Cardiac muscle cell (in vitro differentiated cells and primary cell): ENCODE measurements around the gene SLC9A8. TPM values are rescaled to one million over a fixed set of nuclear protein-coding genes. Genes with fewer than 3 reads are reported as not detected.

Experiments
- DNase-seq, 2 donors: peaks; one replicate each; pipeline versions ENCODE4 v3.0.0 to v3.0.0-alpha.2; 2010 to 2017; ENCODE audit warnings: low read depth in 1 of 2, low spot score in 1 of 2
- H3K27ac ChIP-seq: fragments of 200-600 bp; sonication (generic); 2 replicates; pipeline ENCODE4 v1.5.1; 2016
- H3K27me3 ChIP-seq: fragments of 200-600 bp; sonication (generic); 2 replicates; pipeline ENCODE4 v1.6.0; 2016; ENCODE audit warnings: control low read depth
- H3K36me3 ChIP-seq: fragments of 200-600 bp; sonication (generic); 2 replicates; pipeline ENCODE4 v1.5.1; 2016; ENCODE audit warnings: control low read depth
- H3K4me1 ChIP-seq: fragments of 200-600 bp; sonication (generic); 2 replicates; pipeline ENCODE4 v1.8.1; 2017; ENCODE audit warnings: low read depth, mild to moderate bottlenecking, mixed run types
- H3K4me3 ChIP-seq: fragments of 200-600 bp; sonication (generic); 2 replicates; pipeline ENCODE4 v1.5.1; 2016; ENCODE audit warnings: mild to moderate bottlenecking
- H3K9me3 ChIP-seq: fragments of 200-600 bp; sonication (generic); 2 replicates; pipeline ENCODE4 v1.5.1; 2017; ENCODE audit warnings: low read depth, mild to moderate bottlenecking, control low read depth
- polyA plus RNA-seq: library from polyadenylated mRNA; unstranded; fragments of >200 nt; fragmentation: Nextera tagmentation; extraction: Ambion mirVana; gene quantifications from 2 replicates; pipeline ENCODE4 v1.2.1, GENCODE V29; 2016
- total RNA-seq: library from RNA; depleted of rRNA; stranded (reverse); fragments of >200 nt; gene quantifications from 2 replicates; pipeline ENCODE4 v1.2.3, GENCODE V29; 2016
- TF ChIP-seq, protein P1 (sequence below): IDR thresholded peaks from 2 replicates; pipeline ENCODE4 v1.5.1; 2012; ENCODE audit warnings: low read depth, mild to moderate bottlenecking, low read length

SLC9A8 gene
- total and polyA plus RNA-seq, 2 experiments from 2014 or later = 4.4 to 9.4 TPM

DNA sequence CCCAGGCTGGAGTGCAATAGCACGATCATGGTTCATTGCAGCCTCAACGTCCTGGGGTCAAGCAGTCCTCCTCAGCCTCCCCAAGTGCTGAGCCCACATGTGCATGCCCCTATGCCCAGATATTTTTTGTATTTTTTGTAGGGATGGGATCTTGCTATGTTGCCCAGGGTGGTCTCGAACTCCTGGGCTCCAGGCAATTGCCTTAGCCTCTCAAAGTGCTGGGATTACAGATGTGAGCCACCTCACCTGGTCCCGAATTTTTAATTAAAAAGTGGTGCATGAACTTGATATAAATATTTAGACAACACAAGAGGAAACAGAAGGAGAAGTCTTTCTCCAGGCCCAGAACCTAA lies 116.5 kb downstream of the SLC9A8 start:
- DNase-seq = no peak
- Histone ChIP-seq H3K36me3 (no peaks in the 10 kb centered on the region), H3K27ac (no peak overlapping the region), H3K9me3 (no peaks in the 10 kb centered on the region), H3K4me3 (no peak overlapping the region), H3K27me3 (no peaks in the 10 kb centered on the region), H3K4me1 (no peaks in the 10 kb centered on the region)
- TF ChIP-seq, protein P1, sequence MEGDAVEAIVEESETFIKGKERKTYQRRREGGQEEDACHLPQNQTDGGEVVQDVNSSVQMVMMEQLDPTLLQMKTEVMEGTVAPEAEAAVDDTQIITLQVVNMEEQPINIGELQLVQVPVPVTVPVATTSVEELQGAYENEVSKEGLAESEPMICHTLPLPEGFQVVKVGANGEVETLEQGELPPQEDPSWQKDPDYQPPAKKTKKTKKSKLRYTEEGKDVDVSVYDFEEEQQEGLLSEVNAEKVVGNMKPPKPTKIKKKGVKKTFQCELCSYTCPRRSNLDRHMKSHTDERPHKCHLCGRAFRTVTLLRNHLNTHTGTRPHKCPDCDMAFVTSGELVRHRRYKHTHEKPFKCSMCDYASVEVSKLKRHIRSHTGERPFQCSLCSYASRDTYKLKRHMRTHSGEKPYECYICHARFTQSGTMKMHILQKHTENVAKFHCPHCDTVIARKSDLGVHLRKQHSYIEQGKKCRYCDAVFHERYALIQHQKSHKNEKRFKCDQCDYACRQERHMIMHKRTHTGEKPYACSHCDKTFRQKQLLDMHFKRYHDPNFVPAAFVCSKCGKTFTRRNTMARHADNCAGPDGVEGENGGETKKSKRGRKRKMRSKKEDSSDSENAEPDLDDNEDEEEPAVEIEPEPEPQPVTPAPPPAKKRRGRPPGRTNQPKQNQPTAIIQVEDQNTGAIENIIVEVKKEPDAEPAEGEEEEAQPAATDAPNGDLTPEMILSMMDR = no peak

DNA sequence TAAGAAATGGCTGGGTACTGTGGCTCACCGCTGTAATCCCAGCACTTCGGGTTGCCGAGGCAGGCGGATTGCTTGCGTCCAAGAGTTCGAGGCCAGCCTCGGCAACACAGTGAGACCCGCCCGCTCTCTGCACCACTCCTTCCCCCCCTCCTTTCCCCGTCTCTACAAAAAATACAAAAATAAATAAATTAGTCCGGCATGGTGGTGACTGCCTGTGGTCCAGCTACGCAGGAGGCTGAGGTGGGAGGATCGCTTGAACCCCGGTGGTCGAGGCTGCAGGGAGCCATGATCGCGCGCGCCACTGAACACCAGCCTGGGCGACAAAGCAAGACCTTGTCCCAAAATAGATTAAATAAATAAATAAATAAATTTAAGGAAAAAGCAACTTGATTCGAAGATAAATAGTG lies 123.1 kb downstream of the SLC9A8 start:
- no peak for DNase-seq
- H3K27me3 ChIP-seq = no peaks in the 10 kb centered on the region
- H3K27ac ChIP-seq = no peak overlapping the region
- peaks cover 18% of the 10 kb centered on the region for H3K4me1 ChIP-seq
- H3K9me3 ChIP-seq = no peaks in the 10 kb centered on the region
- TF ChIP-seq, protein P1 = no peak
- no peaks in the 10 kb centered on the region for H3K36me3 ChIP-seq
- peak overlapping the region; percentile 98 for H3K4me3 ChIP-seq

DNA sequence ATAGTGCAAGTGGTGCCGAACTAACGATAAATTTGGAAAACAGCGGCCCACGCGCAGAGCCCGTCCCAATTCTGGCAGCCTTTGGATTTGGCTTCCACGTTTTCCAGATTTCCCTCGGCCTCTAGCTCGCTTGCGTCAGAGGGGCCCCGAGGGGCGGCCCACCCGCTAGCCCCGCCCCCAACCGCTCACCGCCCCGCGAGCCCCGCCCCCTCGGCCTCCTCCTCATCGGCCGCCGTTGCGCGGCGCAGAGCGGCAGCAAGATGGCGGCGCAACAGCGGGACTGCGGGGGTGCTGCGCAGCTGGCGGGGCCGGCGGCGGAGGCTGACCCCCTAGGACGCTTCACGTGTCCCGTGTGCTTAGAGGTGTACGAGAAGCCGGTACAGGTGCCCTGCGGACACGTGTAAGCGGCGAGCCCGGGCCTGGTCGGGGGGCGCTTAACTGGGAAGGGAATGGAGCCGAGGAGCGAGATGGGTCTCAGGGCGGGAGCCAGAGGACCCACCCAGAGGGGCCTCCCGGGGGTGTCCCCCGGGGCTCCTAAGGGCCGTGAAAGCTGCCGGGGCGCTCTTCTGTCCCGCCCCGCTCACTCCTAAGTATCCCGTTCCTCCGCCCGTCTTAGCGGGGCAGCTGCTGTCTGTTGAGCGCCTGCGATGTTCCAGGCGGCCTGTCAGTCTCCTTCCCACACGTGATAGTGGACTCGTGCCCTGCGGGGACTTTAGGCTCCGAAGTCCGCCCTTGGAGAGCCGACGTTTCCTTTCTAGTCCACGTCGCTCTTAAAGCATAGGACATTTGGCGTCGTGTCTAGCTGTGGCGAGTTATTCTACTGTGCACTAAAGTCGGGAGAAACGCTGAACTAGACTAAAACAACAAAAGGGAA lies 123.8 kb downstream of the SLC9A8 start, which contains the start of gene RNF114:
TSS of gene RNF114 (plus strand) at position 245 of the 874 bp plus-strand sequence. CDS start at position 261, 16 bp downstream.
- H3K4me3 ChIP-seq = peak within 1 kb of the TSS; percentile 98
- peak within 1 kb of the TSS; percentile 76 for H3K27ac ChIP-seq
- peaks cover 2% of the 10 kb centered on the region for H3K36me3 ChIP-seq
- TF ChIP-seq, protein P1 = no peak
- DNase-seq = peak; percentile 94 to 95
- no peaks in the 10 kb centered on the region for H3K27me3 ChIP-seq
- no peaks in the 10 kb centered on the region for H3K9me3 ChIP-seq
- H3K4me1 ChIP-seq = peaks cover 18% of the 10 kb centered on the region

DNA sequence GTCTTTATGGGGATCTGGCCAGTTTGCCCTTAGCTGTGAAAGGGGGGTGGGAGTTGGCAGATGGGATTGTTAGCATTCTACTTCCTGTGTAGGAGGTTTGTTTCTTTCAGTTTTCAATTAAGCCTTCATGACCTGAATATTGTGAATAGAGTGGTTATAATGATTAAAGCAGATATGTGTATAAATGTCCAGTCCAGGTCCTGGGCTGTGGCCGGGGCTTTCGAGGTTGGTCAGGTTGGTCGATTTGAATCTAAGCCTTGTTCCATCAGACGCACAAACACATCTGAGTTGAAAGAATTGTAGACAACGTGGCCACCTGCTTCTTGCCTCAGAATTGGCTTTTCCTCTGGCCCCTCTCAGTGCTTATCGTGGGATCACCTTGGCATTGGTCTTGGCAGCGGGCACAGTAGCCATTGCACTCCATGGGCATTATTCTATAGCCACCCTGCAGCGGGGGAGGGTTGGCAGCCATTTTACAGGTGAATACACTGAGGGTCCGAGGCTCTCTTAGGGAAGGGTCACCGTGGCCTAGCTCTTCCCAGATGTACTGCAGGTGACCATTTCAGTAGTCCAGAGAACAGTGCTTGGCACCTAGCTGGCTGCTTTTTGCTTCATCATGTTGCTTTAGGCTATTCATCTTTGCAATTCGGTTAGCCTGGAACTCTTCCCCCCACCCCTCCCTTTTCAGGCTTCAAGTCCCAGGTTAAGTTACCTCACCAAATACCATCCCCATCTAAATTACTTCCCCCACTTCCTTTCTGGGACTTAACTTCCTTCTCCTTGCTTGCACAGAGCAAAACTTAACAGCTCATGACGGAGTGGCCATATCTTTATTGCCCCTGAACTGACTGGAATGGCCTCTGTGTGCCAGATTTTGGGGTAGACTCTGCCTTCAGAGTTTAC lies 124.7 kb downstream of the SLC9A8 start:
- DNase-seq = no peak
- Histone ChIP-seq H3K36me3 (peaks cover 4% of the 10 kb centered on the region), H3K27ac (peak overlapping the region; percentile 76), H3K27me3 (no peaks in the 10 kb centered on the region), H3K4me1 (peaks cover 18% of the 10 kb centered on the region), H3K4me3 (peak overlapping the region; percentile 98), H3K9me3 (no peaks in the 10 kb centered on the region)
- TF ChIP-seq, protein P1 = no peak

DNA sequence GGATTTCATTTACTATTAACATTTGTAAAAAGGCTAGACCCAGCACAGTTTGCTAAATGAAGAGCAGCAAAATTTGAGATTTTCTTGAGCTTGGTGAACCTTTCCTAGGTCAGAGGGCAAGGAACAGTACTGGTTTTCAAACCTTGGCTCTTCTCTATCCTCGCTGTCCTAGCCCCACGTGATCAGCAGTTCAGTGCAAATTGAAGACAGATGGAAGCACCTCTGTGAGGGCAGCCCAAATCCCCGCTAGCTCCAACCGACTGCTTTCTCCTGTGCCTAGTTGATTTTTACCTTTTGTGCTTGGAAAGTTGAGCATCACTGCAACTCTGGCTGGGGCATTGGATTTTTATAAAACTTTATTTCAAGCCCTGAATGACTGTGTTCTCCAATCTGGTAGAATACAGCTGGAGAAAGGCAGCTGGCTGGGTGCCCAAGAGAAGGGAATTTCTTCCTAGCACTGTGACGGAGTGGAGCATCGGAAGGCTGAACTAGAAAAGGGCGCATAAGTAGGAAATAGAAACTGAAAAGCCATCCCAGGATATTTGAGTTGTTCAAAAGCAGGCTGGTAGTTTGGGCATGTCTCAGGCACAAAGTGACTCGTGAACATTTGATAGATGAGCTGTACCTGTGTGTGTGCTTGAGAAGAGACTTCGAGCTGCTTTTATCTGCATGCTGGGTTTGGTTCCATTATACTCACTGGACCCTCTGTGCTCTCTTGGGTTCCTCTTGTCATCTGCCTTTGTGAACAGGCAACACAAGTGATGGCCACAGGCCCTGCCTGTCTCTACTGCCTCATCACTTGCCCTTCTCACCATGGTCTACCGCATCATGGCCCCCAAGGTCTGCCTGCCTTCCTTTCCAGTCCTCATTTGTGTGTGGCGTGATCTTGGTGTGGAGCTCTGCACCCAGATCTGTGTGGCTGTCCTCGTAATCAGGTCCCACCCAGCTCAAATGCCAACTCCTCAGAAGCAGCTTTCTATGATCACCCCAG lies 125.8 kb downstream of the SLC9A8 start:
- no peak overlapping the region for H3K27ac ChIP-seq
- H3K9me3 ChIP-seq = no peaks in the 10 kb centered on the region
- H3K4me3 ChIP-seq = no peak overlapping the region
- TF ChIP-seq, protein P1 = no peak
- H3K27me3 ChIP-seq = no peaks in the 10 kb centered on the region
- H3K36me3 ChIP-seq = peaks cover 9% of the 10 kb centered on the region
- DNase-seq = peak; percentile 29 to 87
- H3K4me1 ChIP-seq = peaks cover 18% of the 10 kb centered on the region
